GM11168 (cell line): ENCODE results near the gene MC5R.
"Not testable (repeated sequence)": the region's sequence is repeated elsewhere in the genome, so short reads cannot be mapped to it uniquely, and the experiment has no call there.

ENCODE experiments used
- in situ Hi-C: fragments of 300-500 bp; cut with MboI; formaldehyde crosslinking; loops from one replicate; pipeline ENCODE4 v1.12.0; 2022; ENCODE audit warnings: low sequenced_read_pairs; ENCODE audit not compliant: unreplicated experiment

MC5R gene

DNA sequence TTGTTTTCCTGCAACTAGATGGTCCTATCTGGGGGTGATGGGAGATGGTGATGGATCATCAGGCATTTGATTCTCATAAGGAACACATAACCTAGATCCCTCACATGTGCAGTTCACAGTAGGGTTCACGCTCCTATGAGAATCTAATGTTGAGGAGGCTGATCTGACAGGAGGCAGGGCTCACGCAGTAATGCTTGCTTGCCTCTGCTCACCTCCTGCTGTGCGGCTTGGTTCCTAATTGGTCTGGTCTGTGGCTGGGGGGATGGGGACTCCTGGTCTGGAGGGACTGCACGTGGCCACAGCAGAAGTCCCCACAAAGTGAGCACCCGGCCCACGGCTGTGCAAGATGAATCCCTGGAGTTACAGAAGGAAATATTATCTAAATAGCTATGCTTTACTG, 11.3 kb downstream of the MC5R start:
- in situ Hi-C loops = no loop called here

- in situ Hi-C loops = no loop called here
These were observed 12.6 kb downstream of the MC5R start for GRCh38 chr18:13836559-13836958.

DNA sequence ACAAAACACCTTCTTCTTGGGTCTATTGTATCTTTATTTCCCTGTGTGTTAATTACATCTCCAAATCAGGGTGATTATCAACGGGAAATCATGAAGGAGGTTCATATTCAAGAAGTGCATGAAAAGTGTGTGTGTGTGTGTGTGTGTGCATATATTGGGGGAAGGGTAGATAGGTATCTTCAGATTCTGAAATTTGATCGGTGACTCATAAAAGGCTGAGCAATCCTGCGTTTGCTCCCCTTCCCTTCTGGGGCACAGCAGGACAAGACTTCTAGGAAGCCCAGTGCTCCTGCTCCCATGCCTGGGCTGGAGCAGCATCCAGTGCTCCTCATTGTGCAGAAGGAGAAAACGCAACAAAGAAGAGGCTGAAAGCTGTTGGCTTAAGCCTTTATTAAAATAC, 25.8 kb downstream of the MC5R start:
- in situ Hi-C loops = no loop called here

DNA sequence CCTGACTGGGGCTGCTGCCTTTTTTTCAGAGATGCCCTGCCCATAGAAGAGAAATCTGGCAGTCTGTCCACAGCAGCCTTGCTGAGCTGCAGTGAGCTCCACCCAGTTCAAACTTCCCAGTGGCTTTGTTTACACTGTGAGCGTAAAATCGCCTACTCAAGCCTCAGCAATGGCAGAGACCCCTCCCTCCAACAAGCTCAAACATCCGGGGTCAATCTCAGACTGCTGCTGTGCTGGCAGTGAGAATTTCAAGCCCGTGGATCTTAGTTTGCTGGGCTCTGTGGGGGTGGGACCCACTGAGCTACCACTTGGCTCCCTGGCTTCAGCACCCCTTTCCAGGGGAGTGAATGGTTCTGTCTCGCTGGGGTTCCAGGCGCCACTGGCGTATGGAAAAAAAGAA, 38.9 kb downstream of the MC5R start:
- in situ Hi-C loops = not testable (repeated sequence)

DNA sequence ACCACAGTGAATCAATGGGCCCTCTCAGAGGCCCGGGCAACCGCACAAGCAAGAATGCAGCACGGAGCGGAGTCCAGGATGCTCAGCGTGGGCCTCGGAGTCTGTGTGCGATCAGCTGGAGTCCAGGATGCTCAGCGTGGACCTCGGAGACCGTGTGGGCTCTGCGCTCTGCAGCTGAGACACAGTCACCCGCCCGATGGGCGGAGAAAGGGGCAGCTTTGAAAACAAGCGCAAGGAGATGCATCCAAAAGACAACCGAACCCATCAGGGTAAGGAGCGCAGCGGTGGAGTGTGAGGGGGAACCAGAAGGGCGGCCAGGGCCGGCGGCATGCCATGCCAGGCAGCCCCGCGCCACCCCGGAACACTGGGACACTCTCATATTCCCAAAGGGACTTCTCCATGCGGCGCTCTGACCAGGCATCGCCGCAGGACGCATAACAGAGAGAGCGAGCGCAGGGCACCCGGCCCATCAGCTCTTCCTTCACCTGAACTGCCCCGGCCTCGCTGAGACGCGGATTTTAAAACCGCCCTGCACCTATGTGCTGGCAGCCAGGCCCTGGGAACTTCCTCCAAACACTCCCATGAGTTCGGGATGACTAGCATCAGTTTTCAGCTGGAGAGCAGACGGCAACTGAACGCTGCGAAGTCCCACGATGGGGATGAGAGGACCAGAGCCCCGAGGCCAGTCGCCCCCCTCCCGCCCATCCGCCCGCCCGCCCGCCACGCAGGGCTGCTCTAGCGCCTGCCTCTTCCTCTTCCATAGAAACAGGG, 44.7 kb downstream of the MC5R start:
- in situ Hi-C loops = no loop called here

DNA sequence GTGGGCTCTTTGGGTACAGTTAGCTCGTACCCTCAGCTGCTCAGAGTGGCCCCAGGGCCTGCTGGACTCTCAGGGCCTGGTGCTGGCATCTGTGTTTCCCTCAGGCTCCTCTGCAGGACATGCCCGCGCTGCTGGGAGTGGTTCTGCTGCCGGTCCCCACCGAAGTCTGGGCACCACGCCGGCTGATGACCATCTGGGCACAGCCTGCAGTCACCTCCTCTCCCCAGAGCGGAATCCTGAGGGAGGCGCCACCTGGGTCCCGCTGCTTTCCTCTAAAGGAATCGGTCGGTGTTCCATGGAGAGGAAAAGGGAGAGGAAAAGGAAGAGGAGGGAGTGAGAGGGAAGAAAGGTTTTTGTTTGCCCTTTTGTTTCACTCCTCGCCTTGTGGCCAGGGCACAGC, 47.8 kb downstream of the MC5R start:
- in situ Hi-C loops = no loop called here

GRCh38 chr18:13872373-13872772, 48.4 kb downstream of the MC5R start:
- in situ Hi-C loops = no loop called here

DNA sequence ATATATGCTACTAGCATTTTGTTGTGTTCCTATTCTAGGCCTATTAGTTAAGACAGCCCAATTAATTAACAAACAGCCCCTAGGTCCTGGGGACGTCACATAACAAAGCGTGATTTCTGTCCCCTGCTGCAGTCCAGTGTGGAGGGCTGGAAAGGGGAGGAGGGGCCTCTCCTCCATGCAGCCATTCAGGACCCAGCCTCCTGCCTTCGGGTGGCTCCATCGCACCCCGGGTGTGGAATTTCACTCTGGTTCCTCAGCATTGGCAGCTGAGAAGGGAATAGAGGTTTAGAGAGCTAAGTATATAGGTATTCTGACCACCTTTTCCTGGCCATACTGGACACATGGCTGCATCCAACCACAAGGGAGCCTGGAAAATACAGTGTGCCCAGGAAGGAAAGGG, 49.0 kb downstream of the MC5R start:
- in situ Hi-C loops = no loop called here

DNA sequence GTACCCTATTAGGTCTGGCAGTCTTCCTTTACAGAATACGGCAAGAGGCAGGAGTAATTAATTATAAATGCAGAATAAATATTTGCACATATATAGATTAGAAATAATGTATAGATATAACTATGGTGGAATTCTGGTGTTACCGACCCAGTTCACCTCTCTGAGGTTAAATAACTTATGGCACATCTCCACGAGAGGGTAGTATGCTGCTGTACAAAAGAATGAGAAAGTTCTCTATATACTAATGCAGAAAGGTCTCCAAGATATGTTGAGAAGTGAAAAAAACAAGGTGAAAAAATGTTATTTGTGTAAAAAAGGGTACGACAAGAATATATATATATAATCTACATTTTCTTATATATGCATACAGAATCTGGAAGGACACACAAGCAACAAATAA, 50.6 kb downstream of the MC5R start:
- in situ Hi-C loops = no loop called here
